A549 (cell line): Measurements from ENCODE around the gene MTERF1. TPM values are rescaled to one million over a fixed set of nuclear protein-coding genes. Genes with fewer than 3 reads are reported as not detected.
A peak's percentile ranks its signal among the peaks of the same experiment; 100 is the strongest.

Experiments used
- ATAC-seq, 2 experiments: fragments of 200-7000 bp in 1 of 2; fragments of >200 bp in 1 of 2; cut with Nextera tagmentation in 1 of 2; cut with Tn5 transposase in 1 of 2; 3 replicates each; pipeline versions ENCODE4 v1.8.0 to v1.9.1; 2018 to 2020; ENCODE audit warnings: mild to moderate bottlenecking in 1 of 2, moderate library complexity in 1 of 2
- CTCF ChIA-PET: fragments of 300-600 bp; sonication (Branson Sonifier 250); formaldehyde crosslinking; extraction: SDS; loops from one replicate; lab custom pipeline; 2021; ENCODE audit warnings: antibody characterized with exemption, inconsistent platforms; lab: Yijun Ruan, JAX
- POLR2A ChIA-PET: fragments of 350-600 bp; formaldehyde crosslinking; extraction: SDS; loops from one replicate; lab custom pipeline; 2021; ENCODE audit warnings: antibody characterized with exemption, inconsistent platforms; lab: Yijun Ruan, JAX
- DNase-seq, 2 experiments: peaks; one replicate each; pipeline versions ENCODE4 v3.0.0 to v3.0.0-alpha.2; 2011 to 2016; ENCODE audit warnings: low read depth in 1 of 2, low spot score in 1 of 2
- FAIRE-seq: peaks from 2 replicates; lab custom pipeline; 2011; peaks lifted over from hg19 to GRCh38; lab: Jason Lieb, UNC
- H3K27ac ChIP-seq, 2 experiments: fragments of >200 bp; sonication (Bioruptor Twin); formaldehyde crosslinking; 3 replicates each; pipeline ENCODE4 v1.5.1; 2016 to 2017
- H3K4me1 ChIP-seq: fragments of >200 bp; sonication (Bioruptor Twin); formaldehyde crosslinking; 3 replicates; pipeline ENCODE4 v1.6.1; 2016
- H3K4me2 ChIP-seq: fragments of >200 bp; sonication (Bioruptor Twin); formaldehyde crosslinking; 3 replicates; pipeline ENCODE4 v1.6.1; 2016
- H3K4me3 ChIP-seq: fragments of >200 bp; sonication (Bioruptor Twin); formaldehyde crosslinking; 3 replicates; pipeline ENCODE4 v1.5.1; 2016
- H3K9me3 ChIP-seq: fragments of >200 bp; sonication (Bioruptor Twin); formaldehyde crosslinking; 3 replicates; pipeline ENCODE4 v1.6.1; 2016
- ATOH8 ChIP-seq: fragments of 250-450 bp; sonication (Bioruptor Pico); IDR thresholded peaks from 2 replicates; pipeline ENCODE4 v1.5.0; 2020; ENCODE audit warnings: low read depth, mild to moderate bottlenecking, moderate library complexity
- BCL3 ChIP-seq: fragments of >200 bp; sonication (Bioruptor Twin); formaldehyde crosslinking; IDR thresholded peaks from 3 replicates; pipeline ENCODE4 v1.6.1; 2016
- BHLHE40 ChIP-seq: IDR thresholded peaks from 2 replicates; pipeline ENCODE4 v1.6.1; 2012; ENCODE audit warnings: low read depth, low read length, inconsistent platforms
- CBX8 ChIP-seq: fragments of 200-600 bp; sonication (generic); IDR thresholded peaks from 2 replicates; pipeline ENCODE4 v1.6.1; 2016
- CHD4 ChIP-seq: fragments of 200-600 bp; sonication (generic); IDR thresholded peaks from 2 replicates; pipeline ENCODE4 v1.6.1; 2016; ENCODE audit warnings: antibody characterized with exemption, mild to moderate bottlenecking, borderline replicate concordance
- CTCF ChIP-seq: fragments of >200 bp; sonication (Bioruptor Twin); formaldehyde crosslinking; IDR thresholded peaks from 3 replicates; pipeline ENCODE4 v1.5.1; 2016
- E2F6 ChIP-seq: IDR thresholded peaks from 2 replicates; pipeline ENCODE4 v1.6.1; 2012; ENCODE audit warnings: low read depth, borderline replicate concordance
- EHMT2 ChIP-seq: fragments of 200-600 bp; sonication (generic); IDR thresholded peaks from 2 replicates; pipeline ENCODE4 v1.6.1; 2016; ENCODE audit warnings: antibody characterized with exemption, low read depth, mild to moderate bottlenecking, moderate library complexity
- ELK1 ChIP-seq: fragments of 150-350 bp; IDR thresholded peaks from 2 replicates; pipeline ENCODE4 v1.6.1; 2014; ENCODE audit warnings: low read depth, mild to moderate bottlenecking, low read length
- EP300 ChIP-seq, 2 experiments: fragments of >200 bp; sonication (Bioruptor Twin); formaldehyde crosslinking; IDR thresholded peaks; 2 replicates in 1 of 2; 3 replicates in 1 of 2; pipeline ENCODE4 v1.6.1; 2016 to 2017
- FOXS1 ChIP-seq: fragments of 250-450 bp; sonication (Bioruptor Pico); IDR thresholded peaks from 2 replicates; pipeline ENCODE4 v1.5.0; 2020; ENCODE audit warnings: mild to moderate bottlenecking, moderate library complexity
- GATA3 ChIP-seq: IDR thresholded peaks from 2 replicates; pipeline ENCODE4 v1.6.1; 2012; ENCODE audit warnings: borderline replicate concordance
- HDAC2 ChIP-seq: fragments of 200-600 bp; sonication (generic); IDR thresholded peaks from 2 replicates; pipeline ENCODE4 v1.6.1; 2016
- JUN ChIP-seq, 2 experiments: fragments of >200 bp; sonication (Bioruptor Twin); formaldehyde crosslinking; IDR thresholded peaks; 2 replicates in 1 of 2; 3 replicates in 1 of 2; pipeline ENCODE4 v1.6.1; 2016 to 2017
- KDM5A ChIP-seq: fragments of 200-600 bp; sonication (generic); IDR thresholded peaks from 2 replicates; pipeline ENCODE4 v1.6.1; 2016; ENCODE audit warnings: antibody characterized with exemption, mild to moderate bottlenecking
- NFE2L2 ChIP-seq: fragments of 150-350 bp; conservative IDR thresholded peaks from 2 replicates; pipeline ENCODE4 v1.6.1; 2014; ENCODE audit warnings: low read length
- NPAS2 ChIP-seq: fragments of 250-450 bp; sonication (Bioruptor Pico); IDR thresholded peaks from 2 replicates; pipeline ENCODE4 v1.8.0; 2022; ENCODE audit warnings: mild to moderate bottlenecking, moderate library complexity, borderline replicate concordance
- NR3C1 ChIP-seq: fragments of >200 bp; sonication (Bioruptor Twin); formaldehyde crosslinking; IDR thresholded peaks from 3 replicates; pipeline ENCODE4 v1.6.1; 2017
- POLR2A ChIP-seq: IDR thresholded peaks from 2 replicates; pipeline ENCODE4 v1.6.1; 2012; ENCODE audit warnings: mild to moderate bottlenecking, low read length
- RCOR1 ChIP-seq: fragments of 150-350 bp; IDR thresholded peaks from 2 replicates; pipeline ENCODE4 v1.6.1; 2014; ENCODE audit warnings: antibody characterized with exemption, low read length, low read depth
- SMC3 ChIP-seq: fragments of >200 bp; sonication (Bioruptor Twin); formaldehyde crosslinking; IDR thresholded peaks from 3 replicates; pipeline ENCODE4 v1.6.1; 2018; ENCODE audit warnings: inconsistent platforms
- SREBF2 ChIP-seq: fragments of 450-650 bp; IDR thresholded peaks from 2 replicates; pipeline ENCODE4 v1.6.1; 2014; ENCODE audit warnings: mild to moderate bottlenecking, moderate library complexity
- TFCP2L1 ChIP-seq: fragments of 250-450 bp; sonication (Bioruptor Pico); IDR thresholded peaks from 2 replicates; pipeline ENCODE4 v1.5.0; 2021; ENCODE audit warnings: mild to moderate bottlenecking
- TP53 ChIP-seq: fragments of 250-450 bp; sonication (Bioruptor Pico); IDR thresholded peaks from 2 replicates; pipeline ENCODE4 v1.5.0; 2021; ENCODE audit warnings: mild to moderate bottlenecking, moderate library complexity
- WGBS: methylation state at CpG from one replicate; pipeline ENCODE4 v1.1.6; 2017; ENCODE audit errors: missing lambda C conversion rate; 5-methylcytosine and 5-hydroxymethylcytosine counted together
- polyA plus RNA-seq, 4 experiments: library from polyadenylated mRNA; depleted of rRNA in 3 of 4; stranded (reverse); fragments of >200 nt; fragmentation: RNase III in 1 of 4; extraction: RNeasy Plus Mini Kit Qiagen cat#74134 plus additional on column Dnase treatment in 1 of 4; gene quantifications; 2 replicates in 3 of 4; 3 replicates in 1 of 4; pipeline ENCODE4 v1.2.3, GENCODE V29; 2011 to 2017

Gene MTERF1
- polyA plus RNA-seq, 2 of the 4 experiments (the other 2 are of a cell fraction), result 12.8 to 20.1 TPM

GRCh38 chr7:91838439-91838838 is 42.1 kb downstream of the MTERF1 start (continued):
- TF ChIP-seq BCL3 (no peak), FOXS1 (CRISPR knock-in tag) (no peak), POLR2A (no peak), CBX8 (no peak), TFCP2L1 (CRISPR knock-in tag) (no peak)

GRCh38 chr7:91837397-91838070 is 43.0 kb downstream of the MTERF1 start:
- FAIRE-seq (no peak), DNase-seq (no peak), ATAC-seq (0 out of 6 replicates have a peak, but pooled peaks of 1 of the 2 experiments have one; percentile 30)
- CTCF ChIA-PET, result interaction anchor here (1.2 kb wide), 1 partner anchor 10 kb away, joined by 4 read pairs; no protein-coding TSS in a partner anchor
- POLR2A ChIA-PET, result no interaction called here
- Histone ChIP-seq H3K27ac (no peak overlapping the region), H3K4me2 (no peak overlapping the region), H3K9me3 (no peaks in the 10 kb centered on the region), H3K4me1 (no peaks in the 10 kb centered on the region), H3K4me3 (no peak overlapping the region)
- WGBS, result 32% methylated on average over 4 of the region's 4 CpGs
- no peak for TF ChIP-seq EHMT2
- TF ChIP-seq CBX8, result no peak
- TF ChIP-seq HDAC2, result no peak
- no peak for TF ChIP-seq ELK1
- TF ChIP-seq ATOH8 (CRISPR knock-in tag), result no peak
- TF ChIP-seq SREBF2, result no peak
- TF ChIP-seq KDM5A, result no peak
- TF ChIP-seq SMC3, result no peak
- no peak for TF ChIP-seq E2F6
- TF ChIP-seq NR3C1, result no peak
- TF ChIP-seq EP300 (IDR thresholded peaks at IDR 0.05), result no peak
- no peak for TF ChIP-seq TP53
- no peak for TF ChIP-seq CTCF
- TF ChIP-seq JUN (IDR thresholded peaks at IDR 0.05), result no peak
- no peak for TF ChIP-seq RCOR1
- TF ChIP-seq CHD4, result no peak

GRCh38 chr7:91835826-91836368 is 44.6 kb downstream of the MTERF1 start:
- POLR2A ChIA-PET, result no interaction called here

More at GRCh38 chr7:91835826-91836368, 44.6 kb downstream of the MTERF1 start:
- H3K4me3 ChIP-seq, result no peak overlapping the region
- H3K9me3 ChIP-seq, result no peaks in the 10 kb centered on the region
- FAIRE-seq (no peak), DNase-seq (no peak), ATAC-seq (no peak)
- no peak overlapping the region for H3K27ac ChIP-seq
- H3K4me1 ChIP-seq, result no peaks in the 10 kb centered on the region
- CTCF ChIA-PET, result interaction anchor here (1.3 kb wide), 1 partner anchor 17 kb away, joined by 5 read pairs; no protein-coding TSS in a partner anchor
- no peak overlapping the region for H3K4me2 ChIP-seq
- no peak for TF ChIP-seq BCL3
- TF ChIP-seq E2F6, result no peak
- no peak for TF ChIP-seq NPAS2 (CRISPR knock-in tag)
- no peak for TF ChIP-seq BHLHE40
- TF ChIP-seq SMC3, result no peak
- TF ChIP-seq GATA3, result no peak
- TF ChIP-seq NFE2L2, result no peak
- 2% methylated on average over 2 of the region's 2 CpGs for WGBS
